Karpas-422 (cell line): Measurements from ENCODE around the gene VAV3. TPM values are rescaled to one million over a fixed set of nuclear protein-coding genes. Genes with fewer than 3 reads are reported as not detected.

ENCODE experiments used
- DNase-seq: peaks from one replicate; pipeline ENCODE4 v3.0.0-alpha.2; 2015
- H2AFZ ChIP-seq: fragments of 200-600 bp; sonication (generic); 2 replicates; pipeline ENCODE4 v1.6.1; 2014; ENCODE audit warnings: antibody characterized with exemption, low read length, mixed read lengths
- H3K27ac ChIP-seq: fragments of 200-600 bp; sonication (generic); 2 replicates; pipeline ENCODE4 v1.5.1; 2014; ENCODE audit warnings: mild to moderate bottlenecking, low read length, moderate library complexity
- H3K27me3 ChIP-seq: fragments of 200-600 bp; sonication (generic); 2 replicates; pipeline ENCODE4 v1.6.1; 2014; ENCODE audit warnings: low read length, mixed read lengths
- H3K36me3 ChIP-seq: fragments of 200-600 bp; sonication (generic); 2 replicates; pipeline ENCODE4 v1.6.1; 2014; ENCODE audit warnings: low read length, mixed read lengths; ENCODE audit not compliant: insufficient read depth
- H3K4me1 ChIP-seq: fragments of 200-600 bp; sonication (generic); 2 replicates; pipeline ENCODE4 v1.6.1; 2014; ENCODE audit warnings: mild to moderate bottlenecking, low read length, mixed read lengths
- H3K4me2 ChIP-seq: fragments of 200-600 bp; sonication (generic); 2 replicates; pipeline ENCODE4 v1.6.1; 2014; ENCODE audit warnings: low read length, low read depth, mild to moderate bottlenecking; ENCODE audit not compliant: poor library complexity, severe bottlenecking
- H3K4me3 ChIP-seq: fragments of 200-600 bp; sonication (generic); 2 replicates; pipeline ENCODE4 v1.5.1; 2014; ENCODE audit warnings: mild to moderate bottlenecking, antibody characterized with exemption, low read length, mixed read lengths
- H3K79me2 ChIP-seq: fragments of 200-600 bp; sonication (generic); 2 replicates; pipeline ENCODE4 v1.6.1; 2014; ENCODE audit warnings: mild to moderate bottlenecking, low read length, mixed read lengths
- H3K9ac ChIP-seq: fragments of 200-600 bp; sonication (generic); 2 replicates; pipeline ENCODE4 v1.6.0; 2014; ENCODE audit warnings: low read length
- H3K9me2 ChIP-seq: fragments of 200-600 bp; sonication (generic), shearing (Covaris generic); replicated peaks from 2 replicates; pipeline ENCODE4 v1.6.0; 2014; ENCODE audit warnings: mild to moderate bottlenecking, low read length, moderate library complexity; ENCODE audit not compliant: insufficient read depth
- H3K9me3 ChIP-seq: fragments of 300-700, 200-600 bp; sonication (generic); 2 replicates; pipeline ENCODE4 v1.6.1; 2014; ENCODE audit warnings: low read length, mixed read lengths
- H4K20me1 ChIP-seq: fragments of 200-600 bp; sonication (generic); 2 replicates; pipeline ENCODE4 v1.6.1; 2014; ENCODE audit warnings: mild to moderate bottlenecking, antibody characterized with exemption, low read length, low read depth; ENCODE audit not compliant: insufficient read depth
- total RNA-seq: library from RNA; depleted of rRNA; stranded (reverse); fragments of >200 nt; shearing (Covaris generic); gene quantifications from 2 replicates; pipeline ENCODE4 v1.2.3, GENCODE V29; 2014; ENCODE audit warnings: low replicate concordance

Gene VAV3
- total RNA-seq, 1 experiment from 2014 or later = 1.1 TPM

- H3K27ac ChIP-seq = no peak overlapping the region
- no peak overlapping the region for H3K9ac ChIP-seq
- no peaks in the 10 kb centered on the region for H4K20me1 ChIP-seq
- no peak overlapping the region for H3K4me2 ChIP-seq
- H3K36me3 ChIP-seq = no peaks in the 10 kb centered on the region
- DNase-seq = no peak
- no peaks in the 10 kb centered on the region for H3K27me3 ChIP-seq
- H3K9me3 ChIP-seq = no peaks in the 10 kb centered on the region
- no peaks in the 10 kb centered on the region for H3K79me2 ChIP-seq
- no peak overlapping the region for H3K4me3 ChIP-seq
- no peak overlapping the region for H2AFZ ChIP-seq
- H3K9me2 ChIP-seq = no peaks in the 10 kb centered on the region
- no peaks in the 10 kb centered on the region for H3K4me1 ChIP-seq
These were observed 285.5 kb downstream of the VAV3 start for GRCh38 chr1:107679411-107679953.

- Histone ChIP-seq H3K4me3 (no peak overlapping the region), H3K4me2 (no peak overlapping the region), H3K27ac (no peak overlapping the region), H3K27me3 (no peaks in the 10 kb centered on the region), H3K9me2 (no peaks in the 10 kb centered on the region), H3K9ac (no peak overlapping the region), H2AFZ (no peak overlapping the region), H3K36me3 (no peaks in the 10 kb centered on the region), H3K79me2 (no peaks in the 10 kb centered on the region), H3K9me3 (no peaks in the 10 kb centered on the region), H4K20me1 (no peaks in the 10 kb centered on the region), H3K4me1 (no peaks in the 10 kb centered on the region)
- DNase-seq = no peak
These were observed 286.0 kb downstream of the VAV3 start for GRCh38 chr1:107678993-107679392.

- no peak overlapping the region for H2AFZ ChIP-seq
- H3K27me3 ChIP-seq = no peaks in the 10 kb centered on the region
- H3K4me3 ChIP-seq = no peak overlapping the region
- no peaks in the 10 kb centered on the region for H3K9me2 ChIP-seq
- H3K36me3 ChIP-seq = no peaks in the 10 kb centered on the region
- no peak for DNase-seq
- H3K4me2 ChIP-seq = no peak overlapping the region
- no peak overlapping the region for H3K9ac ChIP-seq
- H3K79me2 ChIP-seq = no peaks in the 10 kb centered on the region
- no peak overlapping the region for H3K27ac ChIP-seq
- no peaks in the 10 kb centered on the region for H3K9me3 ChIP-seq
- no peaks in the 10 kb centered on the region for H4K20me1 ChIP-seq
- H3K4me1 ChIP-seq = no peaks in the 10 kb centered on the region
These were observed 287.3 kb downstream of the VAV3 start for GRCh38 chr1:107677697-107678096.

GRCh38 chr1:107674486-107674885, 290.5 kb downstream of the VAV3 start:
- Histone ChIP-seq H3K4me3 (no peak overlapping the region), H3K9me2 (no peaks in the 10 kb centered on the region), H3K4me2 (no peak overlapping the region), H2AFZ (no peak overlapping the region), H3K4me1 (no peaks in the 10 kb centered on the region), H3K9me3 (no peaks in the 10 kb centered on the region), H3K79me2 (no peaks in the 10 kb centered on the region), H3K9ac (no peak overlapping the region), H4K20me1 (no peaks in the 10 kb centered on the region), H3K27me3 (no peaks in the 10 kb centered on the region), H3K27ac (no peak overlapping the region), H3K36me3 (no peaks in the 10 kb centered on the region)
- DNase-seq = no peak

GRCh38 chr1:107673006-107673405, 292.0 kb downstream of the VAV3 start:
- no peaks in the 10 kb centered on the region for H3K36me3 ChIP-seq
- no peaks in the 10 kb centered on the region for H4K20me1 ChIP-seq
- no peaks in the 10 kb centered on the region for H3K79me2 ChIP-seq
- H3K9ac ChIP-seq = no peak overlapping the region
- DNase-seq = no peak
- 0 out of 2 replicates have a peak, but pooled peaks cover 3% of the 10 kb centered on the region for H3K27me3 ChIP-seq
- H3K27ac ChIP-seq = no peak overlapping the region
- no peaks in the 10 kb centered on the region for H3K9me2 ChIP-seq
- no peak overlapping the region for H3K4me3 ChIP-seq
- no peaks in the 10 kb centered on the region for H3K9me3 ChIP-seq
- H2AFZ ChIP-seq = no peak overlapping the region
- H3K4me2 ChIP-seq = no peak overlapping the region
- H3K4me1 ChIP-seq = no peaks in the 10 kb centered on the region

- Histone ChIP-seq H3K9me3 (no peaks in the 10 kb centered on the region), H2AFZ (no peak overlapping the region), H3K79me2 (no peaks in the 10 kb centered on the region), H3K4me3 (no peak overlapping the region), H3K36me3 (no peaks in the 10 kb centered on the region), H3K27me3 (0 out of 2 replicates have a peak, but pooled peaks cover 3% of the 10 kb centered on the region), H3K4me1 (no peaks in the 10 kb centered on the region), H3K9ac (no peak overlapping the region), H4K20me1 (no peaks in the 10 kb centered on the region), H3K27ac (no peak overlapping the region), H3K9me2 (no peaks in the 10 kb centered on the region), H3K4me2 (no peak overlapping the region)
- DNase-seq = no peak
These were observed 294.5 kb downstream of the VAV3 start for GRCh38 chr1:107670397-107671040.

GRCh38 chr1:107669996-107670395, 295.0 kb downstream of the VAV3 start:
- Histone ChIP-seq H3K9me2 (no peaks in the 10 kb centered on the region), H3K4me1 (no peaks in the 10 kb centered on the region), H3K4me3 (no peak overlapping the region), H3K79me2 (no peaks in the 10 kb centered on the region), H4K20me1 (no peaks in the 10 kb centered on the region), H3K9me3 (no peaks in the 10 kb centered on the region), H2AFZ (no peak overlapping the region), H3K27ac (no peak overlapping the region), H3K36me3 (no peaks in the 10 kb centered on the region), H3K9ac (no peak overlapping the region), H3K4me2 (no peak overlapping the region), H3K27me3 (0 out of 2 replicates have a peak, but pooled peaks cover 3% of the 10 kb centered on the region)
- no peak for DNase-seq

- H3K9me2 ChIP-seq = no peaks in the 10 kb centered on the region
- peaks cover 3% of the 10 kb centered on the region; the same call in 1 of the 2 replicates for H3K27me3 ChIP-seq
- no peak overlapping the region for H2AFZ ChIP-seq
- H3K4me2 ChIP-seq = no peak overlapping the region
- no peak overlapping the region for H3K27ac ChIP-seq
- H3K79me2 ChIP-seq = no peaks in the 10 kb centered on the region
- no peaks in the 10 kb centered on the region for H4K20me1 ChIP-seq
- no peak overlapping the region for H3K4me3 ChIP-seq
- H3K9me3 ChIP-seq = no peaks in the 10 kb centered on the region
- no peak overlapping the region for H3K9ac ChIP-seq
- no peaks in the 10 kb centered on the region for H3K36me3 ChIP-seq
- no peak for DNase-seq
- H3K4me1 ChIP-seq = no peaks in the 10 kb centered on the region
These were observed 296.2 kb downstream of the VAV3 start for GRCh38 chr1:107668762-107669161.
